Body of pancreas (tissue), 4 donors: Measurements from ENCODE around the gene PTH2R. TPM values are rescaled to one million over a fixed set of nuclear protein-coding genes. Genes with fewer than 3 reads are reported as not detected.

ENCODE experiments used
- ATAC-seq: fragments of 150-250 bp; one replicate; pipeline ENCODE4 v1.9.1; 2016
- DNase-seq, 4 donors: peaks; one replicate each; pipeline ENCODE4 v3.0.0-alpha.2; 2019
- H3K27ac ChIP-seq, 4 donors: fragments of 200-600 bp; sonication (generic); 1 replicate in 3 of 4; 2 replicates in 1 of 4; pipeline versions ENCODE4 v1.5.1 to v1.6.1; 2016 to 2019; ENCODE audit warnings: mild to moderate bottlenecking in 1 of 4, mixed read lengths in 1 of 4, moderate library complexity in 1 of 4
- H3K27me3 ChIP-seq, 2 donors: fragments of 200-600 bp; sonication (generic); one replicate each; pipeline ENCODE4 v1.6.0; 2016; ENCODE audit warnings: mild to moderate bottlenecking in 1 of 2
- H3K36me3 ChIP-seq, 2 donors: fragments of 200-600 bp; sonication (generic); replicated peaks in 1 of 2; 2 replicates each; pipeline ENCODE4 v1.5.1; 2016; ENCODE audit warnings: low read depth in 2 of 2; ENCODE audit not compliant: insufficient read depth in 1 of 2
- H3K4me1 ChIP-seq: fragments of 200-600 bp; sonication (generic); one replicate; pipeline ENCODE4 v1.6.0; 2016
- H3K4me3 ChIP-seq, 2 donors: fragments of 200-600 bp; sonication (generic); 1 replicate in 1 of 2; 2 replicates in 1 of 2; pipeline ENCODE4 v1.5.1; 2016 to 2019
- H3K9me3 ChIP-seq, 3 donors: fragments of 200-600 bp; sonication (generic); 1 replicate in 2 of 3; 2 replicates in 1 of 3; pipeline ENCODE4 v1.5.1; 2016
- CTCF ChIP-seq, 7 experiments: fragments of 450-650 bp in 4 of 7; fragments of 200-600 bp in 3 of 7; sonication (generic) in 3 of 7; IDR thresholded peaks; one replicate each; pipeline ENCODE4 v1.5.1; 2016 to 2019; ENCODE audit warnings: antibody characterized with exemption in 7 of 7
- POLR2A ChIP-seq, 3 donors: fragments of 450-650 bp; IDR thresholded peaks; one replicate each; pipeline ENCODE4 v1.6.1; 2016; ENCODE audit warnings: antibody characterized with exemption in 3 of 3, mild to moderate bottlenecking in 2 of 3
- WGBS, 2 donors: methylation state at CpG; one replicate each; pipeline ENCODE4 v1.1.5; 2017; 5-methylcytosine and 5-hydroxymethylcytosine counted together
- intact Hi-C: fragments of 100-400 bp; cut with DNase I; formaldehyde crosslinking; loops from one replicate; pipeline ENCODE4 v1.15.1; 2023
- total RNA-seq, 2 donors: library from RNA; depleted of rRNA; stranded (reverse); fragments of >200 nt; gene quantifications; one replicate each; pipeline ENCODE4 v1.1.0, GENCODE V29; 2016

The PTH2R gene
- total RNA-seq, 2 donors from 2014 or later: 0.78 TPM; not detected in 1

GRCh38 chr2:208463721-208464120 lies 57.1 kb downstream of the PTH2R start:
- no peak for ATAC-seq
- Histone ChIP-seq H3K27me3 (no peaks in the 10 kb centered on the region), H3K4me1 (peaks cover 28% of the 10 kb centered on the region), H3K9me3 (no peaks in the 10 kb centered on the region), H3K4me3 (no peak overlapping the region), H3K27ac (no peak overlapping the region), H3K36me3 (no peaks in the 10 kb centered on the region)
- no peak for DNase-seq
- 35 to 50% methylated on average over 3 of the region's 3 CpGs for WGBS, 2 donors
- TF ChIP-seq CTCF (IDR thresholded peaks at IDR 0.05) (no peak), POLR2A (IDR thresholded peaks at IDR 0.05) (no peak)
- intact Hi-C loops: no loop called here

GRCh38 chr2:208464205-208464604 lies 57.6 kb downstream of the PTH2R start:
- Histone ChIP-seq H3K27me3 (no peaks in the 10 kb centered on the region), H3K27ac (no peak overlapping the region), H3K4me1 (peaks cover 31% of the 10 kb centered on the region), H3K4me3 (no peak overlapping the region), H3K36me3 (no peaks in the 10 kb centered on the region), H3K9me3 (no peaks in the 10 kb centered on the region)
- no peak for ATAC-seq
- TF ChIP-seq CTCF (IDR thresholded peaks at IDR 0.05): no peak
- no peak for TF ChIP-seq POLR2A (IDR thresholded peaks at IDR 0.05)
- 80 to 89% methylated on average over 8 of the region's 8 CpGs for WGBS, 2 donors
- no peak for DNase-seq
- intact Hi-C loops: no loop called here

GRCh38 chr2:208466151-208466919 lies 59.7 kb downstream of the PTH2R start:
- H3K4me3 ChIP-seq: no peak overlapping the region
- TF ChIP-seq CTCF (IDR thresholded peaks at IDR 0.05) (peak; percentile 22 to 70 (median 58)), POLR2A (IDR thresholded peaks at IDR 0.05) (no peak)
- H3K9me3 ChIP-seq: no peaks in the 10 kb centered on the region
- H3K27me3 ChIP-seq: no peaks in the 10 kb centered on the region
- peaks cover 31% of the 10 kb centered on the region for H3K4me1 ChIP-seq
- 47 to 57% methylated on average over 6 of the region's 6 CpGs for WGBS, 2 donors
- ATAC-seq (peak; percentile 81), DNase-seq (peak; percentile 28 to 48 (median 36))
- H3K27ac ChIP-seq: no peak overlapping the region
- intact Hi-C loops: no loop called here
- no peaks in the 10 kb centered on the region for H3K36me3 ChIP-seq

- no peaks in the 10 kb centered on the region for H3K9me3 ChIP-seq
- intact Hi-C loops: no loop called here
Observed at GRCh38 chr2:208466920-208467298, 60.3 kb downstream of the PTH2R start.

More at GRCh38 chr2:208466920-208467298, 60.3 kb downstream of the PTH2R start:
- TF ChIP-seq POLR2A (IDR thresholded peaks at IDR 0.05): no peak
- no peak for TF ChIP-seq CTCF (IDR thresholded peaks at IDR 0.05)
- Histone ChIP-seq H3K4me1 (peaks cover 31% of the 10 kb centered on the region), H3K27ac (peak overlapping the region in 1 of 4 donors; percentile 12), H3K36me3 (no peaks in the 10 kb centered on the region), H3K27me3 (no peaks in the 10 kb centered on the region), H3K4me3 (no peak overlapping the region)
- WGBS, 2 donors: 8% methylated on average over 1 of the region's 1 CpG
- no peak for ATAC-seq
- DNase-seq: no peak
